OCI-LY3 (cell line): ENCODE data around the gene NEK11.

Experiments used
- H2AFZ ChIP-seq: fragments of 200-600, 300-600 bp; shearing (Covaris generic); 2 replicates; pipeline ENCODE4 v1.6.0; 2014; ENCODE audit warnings: antibody characterized with exemption, low read depth, low read length
- H3K27ac ChIP-seq: fragments of 200-600, 300-600 bp; sonication (generic); 2 replicates; pipeline ENCODE4 v1.5.1; 2014; ENCODE audit warnings: mild to moderate bottlenecking, low read length, moderate library complexity, mixed read lengths
- H3K27me3 ChIP-seq: fragments of 200-600, 300-600 bp; sonication (generic); 2 replicates; pipeline ENCODE4 v1.6.1; 2014; ENCODE audit warnings: low read depth, low read length, mixed read lengths
- H3K36me3 ChIP-seq: fragments of 200-600, 300-600 bp; sonication (generic); replicated peaks from 2 replicates; pipeline ENCODE3; 2014; ENCODE audit warnings: low read depth, low read length, mixed read lengths
- H3K4me1 ChIP-seq: fragments of 300-600, 200-600 bp; sonication (generic); 2 replicates; pipeline ENCODE4 v1.6.1; 2014; ENCODE audit warnings: low read length, mixed read lengths
- H3K4me2 ChIP-seq: fragments of 200-600, 300-600 bp; sonication (generic); 2 replicates; pipeline ENCODE4 v1.6.1; 2014; ENCODE audit warnings: low read length, mixed read lengths
- H3K4me3 ChIP-seq: fragments of 300-600, 200-600 bp; sonication (generic); 2 replicates; pipeline ENCODE4 v1.5.1; 2014; ENCODE audit warnings: antibody characterized with exemption, mild to moderate bottlenecking, low read length, moderate library complexity
- H3K79me2 ChIP-seq: fragments of 300-600, 200-600 bp; shearing (Covaris generic); 2 replicates; pipeline ENCODE4 v1.6.1; 2014; ENCODE audit warnings: mild to moderate bottlenecking, low read length, mixed read lengths
- H3K9ac ChIP-seq: fragments of 300-600, 200-600 bp; shearing (Covaris generic); 2 replicates; pipeline ENCODE4 v1.6.0; 2014; ENCODE audit warnings: mild to moderate bottlenecking, low read length, moderate library complexity
- H3K9me3 ChIP-seq: fragments of 200-600, 300-600 bp; shearing (Covaris generic); 2 replicates; pipeline ENCODE4 v1.6.1; 2014; ENCODE audit warnings: low read length, mixed read lengths; ENCODE audit not compliant: insufficient read depth
- H4K20me1 ChIP-seq: fragments of 200-600, 300-600 bp; sonication (generic); 2 replicates; pipeline ENCODE4 v1.6.1; 2016; ENCODE audit warnings: low read length, mixed read lengths; ENCODE audit not compliant: insufficient read depth
- CTCF ChIP-seq: fragments of 200-600, 300-600 bp; sonication (generic); IDR thresholded peaks from 2 replicates; pipeline ENCODE4 v1.5.1; 2014; ENCODE audit warnings: antibody characterized with exemption, low read length, low read depth
- EZH2phosphoT487 ChIP-seq: fragments of 200-600 bp; shearing (Covaris generic); IDR thresholded peaks from 2 replicates; pipeline ENCODE4 v1.6.1; 2018; ENCODE audit warnings: antibody characterized with exemption, mixed run types, low read depth

NEK11 gene

DNA sequence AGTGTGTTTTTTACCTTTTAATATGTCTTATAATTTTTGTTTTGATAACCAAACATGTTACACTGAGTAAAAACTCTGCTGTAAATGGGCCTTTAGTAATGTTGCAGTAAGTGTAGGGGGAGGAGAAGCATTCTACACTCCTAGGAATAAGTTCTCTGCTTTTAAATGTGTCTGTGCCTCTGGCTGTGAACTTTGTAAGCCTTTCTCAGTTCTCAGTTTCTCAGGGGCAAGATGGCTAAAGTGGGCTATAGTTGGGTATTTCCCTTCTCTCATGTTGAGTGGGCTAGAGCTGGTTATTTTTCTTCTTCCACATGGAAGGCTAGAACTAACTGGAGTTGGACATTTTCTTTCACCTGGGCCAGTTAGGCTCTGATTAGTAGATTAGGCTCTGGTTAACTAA, 279.6 kb downstream of the NEK11 start:
- TF ChIP-seq CTCF (no peak), EZH2phosphoT487 (no peak)
- Histone ChIP-seq H3K27ac (no peak overlapping the region), H3K79me2 (no peaks in the 10 kb centered on the region), H3K9ac (no peak overlapping the region), H3K9me3 (no peaks in the 10 kb centered on the region), H3K4me3 (no peak overlapping the region; the same call in 1 of the 2 replicates), H3K27me3 (no peaks in the 10 kb centered on the region), H3K4me1 (peaks cover 53% of the 10 kb centered on the region), H2AFZ (no peak overlapping the region), H4K20me1 (no peaks in the 10 kb centered on the region), H3K36me3 (no peaks in the 10 kb centered on the region), H3K4me2 (peak overlapping the region; percentile 44)

GRCh38 chr3:131314318-131314717, 287.6 kb downstream of the NEK11 start:
- H4K20me1 ChIP-seq = no peaks in the 10 kb centered on the region
- no peak overlapping the region for H3K4me2 ChIP-seq
- no peak overlapping the region for H3K27ac ChIP-seq
- no peak for TF ChIP-seq EZH2phosphoT487
- TF ChIP-seq CTCF = no peak
- H2AFZ ChIP-seq = no peak overlapping the region
- H3K9ac ChIP-seq = no peak overlapping the region
- H3K4me3 ChIP-seq = no peak overlapping the region
- no peaks in the 10 kb centered on the region for H3K27me3 ChIP-seq
- no peaks in the 10 kb centered on the region for H3K79me2 ChIP-seq
- H3K4me1 ChIP-seq = peaks cover 8% of the 10 kb centered on the region
- H3K36me3 ChIP-seq = no peaks in the 10 kb centered on the region
- no peaks in the 10 kb centered on the region for H3K9me3 ChIP-seq

GRCh38 chr3:131315162-131315561, 288.5 kb downstream of the NEK11 start:
- TF ChIP-seq CTCF = no peak
- TF ChIP-seq EZH2phosphoT487 = no peak
- H4K20me1 ChIP-seq = no peaks in the 10 kb centered on the region
- H3K4me3 ChIP-seq = no peak overlapping the region
- no peak overlapping the region for H3K9ac ChIP-seq
- no peaks in the 10 kb centered on the region for H3K9me3 ChIP-seq
- no peak overlapping the region for H3K4me2 ChIP-seq
- no peaks in the 10 kb centered on the region for H3K79me2 ChIP-seq
- no peaks in the 10 kb centered on the region for H3K27me3 ChIP-seq
- no peak overlapping the region for H2AFZ ChIP-seq
- H3K36me3 ChIP-seq = no peaks in the 10 kb centered on the region
- peaks cover 13% of the 10 kb centered on the region for H3K4me1 ChIP-seq
- H3K27ac ChIP-seq = no peak overlapping the region

DNA sequence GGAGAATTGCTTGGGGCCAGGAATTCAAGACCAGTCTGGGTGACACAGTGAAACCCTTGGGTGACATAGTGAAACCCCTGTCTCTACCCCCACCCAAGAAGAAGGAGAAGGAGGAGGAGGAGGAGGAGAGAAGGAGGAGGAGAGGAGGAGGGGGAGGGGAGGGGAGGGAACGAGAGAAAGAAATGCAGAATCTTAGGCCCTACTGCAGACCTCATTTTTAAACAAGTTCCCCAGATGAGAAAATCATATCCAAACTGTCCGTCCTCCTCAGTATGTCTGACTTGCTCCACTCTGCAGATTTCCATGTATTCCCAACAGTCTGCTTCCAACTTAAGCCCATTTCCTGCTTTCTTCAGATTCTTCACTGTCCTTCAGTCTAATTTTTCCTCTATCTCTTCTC, 291.0 kb downstream of the NEK11 start:
- no peaks in the 10 kb centered on the region for H3K9me3 ChIP-seq
- H2AFZ ChIP-seq = no peak overlapping the region
- H4K20me1 ChIP-seq = no peaks in the 10 kb centered on the region
- H3K4me2 ChIP-seq = no peak overlapping the region
- H3K9ac ChIP-seq = no peak overlapping the region
- no peak for TF ChIP-seq EZH2phosphoT487
- TF ChIP-seq CTCF = no peak
- no peak overlapping the region for H3K4me3 ChIP-seq
- H3K36me3 ChIP-seq = no peaks in the 10 kb centered on the region
- no peaks in the 10 kb centered on the region for H3K79me2 ChIP-seq
- peaks cover 31% of the 10 kb centered on the region for H3K4me1 ChIP-seq
- H3K27ac ChIP-seq = no peak overlapping the region
- no peaks in the 10 kb centered on the region for H3K27me3 ChIP-seq
